Epithelial cell of proximal tubule (primary cell): Measurements from ENCODE around the gene SLC9A9. TPM values are rescaled to one million over a fixed set of nuclear protein-coding genes. Genes with fewer than 3 reads are reported as not detected.

Source experiments
- DNase-seq: peaks from one replicate; pipeline ENCODE4 v3.0.0-alpha.2; 2011; ENCODE audit warnings: low read depth
- H3K4me3 ChIP-seq: 2 replicates; pipeline ENCODE4 v1.5.1; 2011; ENCODE audit warnings: low read depth, mild to moderate bottlenecking, low read length
- total RNA-seq: library from RNA; depleted of rRNA; stranded (reverse); fragments of >200 nt; gene quantifications from 2 replicates; pipeline ENCODE4 v1.2.3, GENCODE V29; 2015
- TF ChIP-seq, protein P1 (sequence below): conservative IDR thresholded peaks from 2 replicates; pipeline ENCODE4 v1.5.1; 2012; ENCODE audit warnings: low read depth, mild to moderate bottlenecking, low read length

Gene SLC9A9
- total RNA-seq, 1 donor from 2014 or later: 0.17 TPM

DNA sequence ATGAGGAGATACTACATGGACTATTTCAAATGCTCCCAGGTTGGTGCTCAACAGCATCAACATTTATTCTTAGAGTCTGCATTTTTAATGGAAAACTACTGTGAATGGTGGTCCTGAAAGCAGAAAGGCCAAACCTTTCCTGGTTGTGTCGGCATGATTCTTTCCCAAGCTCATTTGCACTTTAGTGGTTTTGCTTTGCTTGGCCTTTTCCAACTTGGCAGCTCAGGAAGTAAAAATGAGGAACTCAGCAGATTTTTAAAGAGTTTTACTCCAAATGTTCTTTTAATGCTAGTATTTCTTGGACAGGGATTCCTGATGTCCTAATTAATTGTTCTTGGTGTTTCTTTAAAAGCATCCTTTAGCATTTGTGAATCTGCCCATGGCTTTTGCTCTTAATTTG, 197.4 kb downstream of the SLC9A9 start:
- no peak overlapping the region for H3K4me3 ChIP-seq
- TF ChIP-seq, protein P1, sequence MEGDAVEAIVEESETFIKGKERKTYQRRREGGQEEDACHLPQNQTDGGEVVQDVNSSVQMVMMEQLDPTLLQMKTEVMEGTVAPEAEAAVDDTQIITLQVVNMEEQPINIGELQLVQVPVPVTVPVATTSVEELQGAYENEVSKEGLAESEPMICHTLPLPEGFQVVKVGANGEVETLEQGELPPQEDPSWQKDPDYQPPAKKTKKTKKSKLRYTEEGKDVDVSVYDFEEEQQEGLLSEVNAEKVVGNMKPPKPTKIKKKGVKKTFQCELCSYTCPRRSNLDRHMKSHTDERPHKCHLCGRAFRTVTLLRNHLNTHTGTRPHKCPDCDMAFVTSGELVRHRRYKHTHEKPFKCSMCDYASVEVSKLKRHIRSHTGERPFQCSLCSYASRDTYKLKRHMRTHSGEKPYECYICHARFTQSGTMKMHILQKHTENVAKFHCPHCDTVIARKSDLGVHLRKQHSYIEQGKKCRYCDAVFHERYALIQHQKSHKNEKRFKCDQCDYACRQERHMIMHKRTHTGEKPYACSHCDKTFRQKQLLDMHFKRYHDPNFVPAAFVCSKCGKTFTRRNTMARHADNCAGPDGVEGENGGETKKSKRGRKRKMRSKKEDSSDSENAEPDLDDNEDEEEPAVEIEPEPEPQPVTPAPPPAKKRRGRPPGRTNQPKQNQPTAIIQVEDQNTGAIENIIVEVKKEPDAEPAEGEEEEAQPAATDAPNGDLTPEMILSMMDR: no peak
- no peak for DNase-seq

DNA sequence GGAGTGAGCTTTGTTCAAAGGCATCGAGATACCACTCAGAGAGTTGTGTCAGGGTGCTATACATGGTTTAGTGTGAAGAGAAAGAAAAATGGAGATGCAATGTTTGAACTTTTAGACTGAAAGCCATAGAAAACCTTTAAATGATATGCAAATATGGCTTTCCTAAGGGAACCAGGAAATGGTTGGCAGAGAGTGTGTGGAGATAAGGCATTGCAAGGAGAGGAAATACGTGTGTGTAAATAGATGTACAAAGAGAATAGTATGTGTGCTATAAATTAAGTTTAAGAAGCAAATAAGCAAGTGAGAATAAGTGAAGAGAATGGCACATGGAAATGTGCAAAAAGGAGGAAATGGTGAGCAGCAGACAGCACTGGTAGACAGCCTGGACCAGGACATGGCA, 198.1 kb downstream of the SLC9A9 start:
- H3K4me3 ChIP-seq: no peak overlapping the region
- DNase-seq: no peak
- TF ChIP-seq, protein P1: no peak

DNA sequence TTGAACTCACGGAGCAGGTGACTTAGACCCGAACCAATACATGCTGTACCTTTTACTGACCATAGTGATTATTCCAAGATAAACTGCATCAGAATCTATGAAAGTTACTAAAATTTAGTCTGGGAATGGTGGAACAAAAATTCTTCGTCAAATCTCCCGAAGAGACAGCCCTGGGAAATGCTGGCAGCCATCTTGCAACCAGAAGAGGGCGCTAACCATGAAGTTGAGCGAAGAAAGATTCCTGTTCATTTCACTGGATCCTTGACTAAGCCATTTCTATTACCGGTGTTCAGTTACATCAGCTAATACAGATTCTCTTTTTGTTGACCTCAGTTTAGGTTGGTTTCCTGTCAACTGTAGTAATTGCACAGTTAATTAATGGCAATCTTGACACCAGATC, 199.6 kb downstream of the SLC9A9 start:
- TF ChIP-seq, protein P1: peak; percentile 77
- DNase-seq: no peak

DNA sequence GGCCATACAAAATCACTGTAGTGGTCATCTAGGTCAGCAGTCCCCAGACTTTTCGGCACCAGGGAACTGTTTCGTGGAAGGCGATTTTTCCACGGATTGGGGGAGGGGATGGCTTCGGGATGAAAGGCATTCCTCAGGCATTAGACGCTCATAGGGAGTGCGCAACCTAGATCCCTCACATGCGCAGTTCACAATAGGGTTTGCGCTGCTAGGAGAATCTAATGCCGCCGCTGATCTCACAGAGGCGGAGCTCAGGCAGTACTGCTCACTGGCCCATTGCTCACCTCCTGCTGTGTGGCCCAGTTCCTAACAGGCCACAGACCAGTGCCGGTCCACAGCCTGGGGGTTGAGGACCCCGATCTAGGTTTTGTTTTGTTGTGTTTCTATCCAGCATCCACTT, 200.1 kb downstream of the SLC9A9 start:
- TF ChIP-seq, protein P1: no peak
- H3K4me3 ChIP-seq: no peak overlapping the region
- DNase-seq: no peak

More for the DNA sequence above, 199.6 kb downstream of the SLC9A9 start:
- H3K4me3 ChIP-seq: no peak overlapping the region

DNA sequence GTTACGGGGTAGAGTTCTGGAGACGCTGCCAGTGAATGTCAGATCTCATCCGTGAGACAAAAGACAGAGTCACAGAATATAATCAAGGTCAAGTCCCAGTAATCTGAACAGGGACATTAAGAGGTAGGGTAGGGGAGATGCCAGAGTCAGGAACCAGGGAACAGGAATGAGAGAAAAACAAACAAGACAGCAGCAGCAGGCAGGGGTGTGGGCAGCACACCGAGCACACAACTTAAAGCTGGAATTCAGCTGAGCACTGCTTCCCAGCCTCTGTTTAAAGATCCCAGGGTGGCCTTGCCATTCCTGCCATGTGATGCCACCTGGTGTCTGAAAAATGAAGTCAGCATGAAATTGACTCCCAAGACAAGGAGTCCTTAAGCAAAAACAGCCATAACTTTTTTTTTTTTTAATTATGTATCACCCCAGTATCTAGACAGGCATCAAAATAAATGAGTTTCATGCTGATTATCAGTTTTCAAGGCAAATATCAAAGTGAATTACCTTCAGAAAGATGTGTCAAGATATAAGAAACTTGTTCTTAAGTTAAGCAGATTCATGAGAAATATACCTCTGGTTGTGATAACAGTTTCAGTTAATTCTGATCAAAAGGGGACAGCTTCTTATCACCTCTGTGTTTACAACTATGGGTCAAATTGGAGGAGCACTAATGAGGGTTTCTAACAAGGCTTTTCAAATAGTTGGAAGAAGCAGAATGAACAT, 203.7 kb downstream of the SLC9A9 start:
- peak; percentile 56 for DNase-seq
- TF ChIP-seq, protein P1: peak; percentile 83
- H3K4me3 ChIP-seq: peak overlapping the region; percentile 22

DNA sequence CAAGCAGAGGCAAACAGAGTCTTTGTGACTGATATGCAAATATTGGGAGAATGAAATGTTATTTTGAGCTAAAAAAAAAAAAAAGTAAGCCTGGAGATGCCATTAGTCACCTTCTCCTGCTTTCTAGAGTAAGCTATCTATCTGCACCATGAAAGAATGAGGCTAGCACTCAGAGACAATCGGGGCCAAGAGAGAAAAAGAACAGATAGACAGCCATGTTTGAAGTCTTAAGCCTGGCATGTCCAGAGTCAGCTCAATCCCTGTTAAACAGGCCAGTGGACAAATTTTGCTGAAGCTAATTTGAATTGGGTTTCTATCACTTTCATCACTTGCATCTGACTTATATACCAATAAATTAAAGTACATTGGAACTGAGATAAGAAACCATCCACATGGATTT, 204.4 kb downstream of the SLC9A9 start:
- DNase-seq: no peak
- no peak overlapping the region for H3K4me3 ChIP-seq
- TF ChIP-seq, protein P1: no peak

DNA sequence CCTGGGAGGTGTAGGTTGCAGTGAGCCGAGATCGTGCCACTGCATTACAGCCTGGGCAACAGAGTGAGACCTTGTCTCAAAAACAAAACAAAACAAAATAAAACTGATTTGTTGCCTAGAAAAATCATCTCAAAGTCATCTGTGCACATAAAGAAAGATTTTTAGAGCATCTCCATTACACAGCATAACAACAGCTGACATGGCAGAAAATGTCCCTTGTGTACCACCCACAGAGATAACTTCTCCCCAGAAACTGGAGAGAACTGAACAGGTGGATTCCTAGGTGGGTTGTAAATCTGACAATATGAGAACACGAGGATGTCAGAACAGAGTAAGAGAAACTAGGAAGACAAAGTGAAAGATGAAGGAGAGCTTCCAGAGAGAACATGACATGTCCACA, 207.5 kb downstream of the SLC9A9 start:
- no peak overlapping the region for H3K4me3 ChIP-seq
- no peak for DNase-seq
- TF ChIP-seq, protein P1: no peak
